Measurements from ENCODE around the gene ELK4.

The ELK4 gene, protein sequence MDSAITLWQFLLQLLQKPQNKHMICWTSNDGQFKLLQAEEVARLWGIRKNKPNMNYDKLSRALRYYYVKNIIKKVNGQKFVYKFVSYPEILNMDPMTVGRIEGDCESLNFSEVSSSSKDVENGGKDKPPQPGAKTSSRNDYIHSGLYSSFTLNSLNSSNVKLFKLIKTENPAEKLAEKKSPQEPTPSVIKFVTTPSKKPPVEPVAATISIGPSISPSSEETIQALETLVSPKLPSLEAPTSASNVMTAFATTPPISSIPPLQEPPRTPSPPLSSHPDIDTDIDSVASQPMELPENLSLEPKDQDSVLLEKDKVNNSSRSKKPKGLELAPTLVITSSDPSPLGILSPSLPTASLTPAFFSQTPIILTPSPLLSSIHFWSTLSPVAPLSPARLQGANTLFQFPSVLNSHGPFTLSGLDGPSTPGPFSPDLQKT

GRCh38 chr1:205631768-205632668, at the start of gene ELK4:
Gene ELK4 (minus strand): TSS chr1:205632011. CDS start chr1:205623882, 8,129 bp downstream.
- CTCF ChIA-PET, result interaction anchor here (0.6 to 7.2 kb wide), 18 partner anchors 9 to 283 kb away, joined by 3 to 234 read pairs (median 5); no protein-coding TSS in a partner anchor
- H3K4me3 Mint-ChIP-seq, result peak within 1 kb of the TSS; percentile 87
- no peaks in the 10 kb centered on the region for H3K9me3 Mint-ChIP-seq
- peak; percentile 100 for DNase-seq
- H3K27me3 Mint-ChIP-seq, result peaks cover 5% of the 10 kb centered on the region
- H3K4me1 Mint-ChIP-seq, result peaks cover 52% of the 10 kb centered on the region
- peak within 1 kb of the TSS; percentile 97 for H3K27ac Mint-ChIP-seq
- peaks cover 26% of the 10 kb centered on the region for H3K36me3 Mint-ChIP-seq

DNA sequence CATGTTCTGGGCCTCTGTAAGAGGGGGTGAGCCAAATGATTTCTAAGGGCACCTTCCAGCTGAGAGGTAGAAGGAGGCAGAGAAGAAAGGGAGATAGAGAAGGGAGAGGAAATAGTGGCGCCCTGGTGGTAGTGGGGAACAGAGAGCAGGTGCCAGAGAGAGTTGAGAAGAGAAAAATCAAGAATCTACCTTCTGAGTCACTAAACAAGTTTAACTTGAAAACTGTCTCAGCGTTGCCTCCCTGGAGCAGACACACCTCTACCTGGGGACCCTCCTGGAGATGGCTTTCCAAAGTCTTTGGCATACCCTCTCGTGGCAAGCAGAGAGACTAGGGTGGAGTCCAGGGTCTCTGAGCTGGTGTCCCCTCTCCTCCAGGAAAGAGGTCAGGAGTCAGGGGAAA, 49.6 kb upstream of the ELK4 start:
- DNase-seq, result no peak
- CTCF ChIA-PET, result interaction anchor here (0.6 to 1.2 kb wide), 2 partner anchors 90 to 108 kb away, joined by 3 read pairs; no protein-coding TSS in a partner anchor
- Mint-ChIP-seq H3K9me3 (no peaks in the 10 kb centered on the region), H3K36me3 (no peaks in the 10 kb centered on the region), H3K27ac (no peak overlapping the region), H3K27me3 (peaks cover 50% of the 10 kb centered on the region), H3K4me3 (no peak overlapping the region), H3K4me1 (peaks cover 11% of the 10 kb centered on the region)

- H3K27me3 Mint-ChIP-seq, result peaks cover 60% of the 10 kb centered on the region
- H3K4me1 Mint-ChIP-seq, result peaks cover 11% of the 10 kb centered on the region
- peak within 1 kb of the TSS; percentile 70 for H3K4me3 Mint-ChIP-seq
- H3K36me3 Mint-ChIP-seq, result no peaks in the 10 kb centered on the region
- H3K9me3 Mint-ChIP-seq, result no peaks in the 10 kb centered on the region
- DNase-seq, result peak; percentile 53
- CTCF ChIA-PET, result interaction anchor here (1.2 to 3.4 kb wide), 2 partner anchors 21 to 89 kb away, joined by 3 to 28 read pairs; no protein-coding TSS in a partner anchor
- no peak within 1 kb of the TSS for H3K27ac Mint-ChIP-seq
Observed at GRCh38 chr1:205680073-205680851, 48.5 kb upstream of the ELK4 start, which contains the start of gene SLC45A3. Gene SLC45A3 (minus strand): TSS chr1:205680509. CDS start chr1:205664656, 15,853 bp downstream.

GRCh38 chr1:205678286-205679111, 46.7 kb upstream of the ELK4 start:
- Mint-ChIP-seq H3K4me1 (peaks cover 11% of the 10 kb centered on the region), H3K36me3 (no peaks in the 10 kb centered on the region), H3K27me3 (peaks cover 60% of the 10 kb centered on the region), H3K4me3 (no peak overlapping the region), H3K9me3 (no peaks in the 10 kb centered on the region), H3K27ac (no peak overlapping the region)
- DNase-seq, result no peak
- CTCF ChIA-PET, result interaction anchor here (0.7 to 3.4 kb wide), 7 partner anchors 19 to 299 kb away, joined by 3 to 28 read pairs (median 3); no protein-coding TSS in a partner anchor

GRCh38 chr1:205677167-205677566, 45.4 kb upstream of the ELK4 start:
- no peak for DNase-seq
- Mint-ChIP-seq H3K4me3 (no peak overlapping the region), H3K27me3 (peaks cover 64% of the 10 kb centered on the region), H3K36me3 (no peaks in the 10 kb centered on the region), H3K27ac (no peak overlapping the region), H3K9me3 (no peaks in the 10 kb centered on the region), H3K4me1 (peaks cover 14% of the 10 kb centered on the region)
- CTCF ChIA-PET, result interaction anchor here (1.0 to 3.4 kb wide), 4 partner anchors 18 to 153 kb away, joined by 3 to 28 read pairs (median 8); no protein-coding TSS in a partner anchor

DNA sequence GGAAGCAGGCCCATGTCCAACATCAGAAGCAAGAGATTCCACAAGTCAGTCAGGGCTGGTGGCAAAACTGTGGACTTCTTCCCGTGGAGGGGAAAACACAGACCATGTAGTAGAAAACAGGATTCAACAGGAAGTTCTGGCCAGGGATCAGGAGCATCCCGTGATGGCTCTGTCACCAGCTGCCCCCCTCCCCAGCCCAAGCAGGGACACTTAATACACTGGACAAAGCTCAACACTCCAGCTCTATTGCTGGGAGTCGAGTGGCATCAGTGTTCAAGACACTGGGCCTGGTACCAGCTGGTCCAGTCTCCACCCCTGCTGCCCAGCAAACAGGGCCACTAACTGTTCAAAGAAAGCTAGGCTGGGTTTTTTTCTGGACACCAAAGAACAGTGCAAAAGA, 44.8 kb upstream of the ELK4 start:
- Mint-ChIP-seq H3K4me1 (peaks cover 14% of the 10 kb centered on the region), H3K27me3 (peaks cover 64% of the 10 kb centered on the region), H3K36me3 (no peaks in the 10 kb centered on the region), H3K27ac (no peak overlapping the region), H3K4me3 (no peak overlapping the region), H3K9me3 (no peaks in the 10 kb centered on the region)
- no peak for DNase-seq
- CTCF ChIA-PET, result interaction anchor here (1.2 to 3.4 kb wide), 3 partner anchors 17 to 152 kb away, joined by 3 to 28 read pairs (median 12); no protein-coding TSS in a partner anchor

GRCh38 chr1:205676002-205676401, 44.2 kb upstream of the ELK4 start:
- no peak overlapping the region for H3K4me3 Mint-ChIP-seq
- no peak overlapping the region for H3K27ac Mint-ChIP-seq
- H3K9me3 Mint-ChIP-seq, result no peaks in the 10 kb centered on the region
- no peak for DNase-seq
- H3K4me1 Mint-ChIP-seq, result peaks cover 14% of the 10 kb centered on the region
- H3K27me3 Mint-ChIP-seq, result peaks cover 58% of the 10 kb centered on the region
- CTCF ChIA-PET, result interaction anchor here (1.9 kb wide), 1 partner anchor 18 kb away, joined by 12 read pairs; no protein-coding TSS in a partner anchor
- no peaks in the 10 kb centered on the region for H3K36me3 Mint-ChIP-seq

DNA sequence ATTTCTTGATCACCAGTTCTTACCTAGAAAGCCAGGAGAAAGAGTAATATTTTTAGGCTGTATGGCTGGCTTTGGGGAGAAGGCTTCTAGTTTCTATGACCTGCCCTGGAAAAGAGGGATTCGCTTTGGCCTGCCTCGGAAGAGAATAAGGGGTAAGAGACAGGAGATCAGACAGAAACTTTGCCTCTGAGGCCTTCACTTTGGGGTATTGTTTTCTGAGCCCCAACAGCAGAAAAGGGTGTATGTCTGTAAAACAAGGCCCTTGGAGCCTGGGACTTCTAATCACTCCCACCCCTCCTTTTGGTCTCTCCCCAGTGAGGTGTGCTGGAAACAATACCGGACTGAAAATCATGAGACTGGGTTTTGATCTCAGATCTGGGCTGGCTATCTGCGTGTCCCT, 43.4 kb upstream of the ELK4 start:
- Mint-ChIP-seq H3K27me3 (peaks cover 55% of the 10 kb centered on the region), H3K4me3 (no peak overlapping the region), H3K4me1 (peaks cover 11% of the 10 kb centered on the region), H3K27ac (no peak overlapping the region), H3K36me3 (no peaks in the 10 kb centered on the region), H3K9me3 (no peaks in the 10 kb centered on the region)
- CTCF ChIA-PET, result interaction anchor here (1.9 kb wide), 1 partner anchor 17 kb away, joined by 12 read pairs; no protein-coding TSS in a partner anchor
- no peak for DNase-seq

GRCh38 chr1:205672970-205673369, 41.2 kb upstream of the ELK4 start:
- H3K27ac Mint-ChIP-seq, result no peak overlapping the region
- H3K9me3 Mint-ChIP-seq, result no peaks in the 10 kb centered on the region
- no peaks in the 10 kb centered on the region for H3K36me3 Mint-ChIP-seq
- no peak overlapping the region for H3K4me3 Mint-ChIP-seq
- no peak for DNase-seq
- H3K4me1 Mint-ChIP-seq, result peaks cover 3% of the 10 kb centered on the region
- CTCF ChIA-PET, result interaction anchor here (1.0 kb wide), 1 partner anchor 15 kb away, joined by 8 read pairs; no protein-coding TSS in a partner anchor
- peaks cover 64% of the 10 kb centered on the region for H3K27me3 Mint-ChIP-seq

GRCh38 chr1:205672395-205672889, 40.6 kb upstream of the ELK4 start:
- Mint-ChIP-seq H3K4me3 (no peak overlapping the region), H3K9me3 (no peaks in the 10 kb centered on the region), H3K27me3 (peaks cover 69% of the 10 kb centered on the region), H3K4me1 (peaks cover 3% of the 10 kb centered on the region), H3K36me3 (no peaks in the 10 kb centered on the region), H3K27ac (no peak overlapping the region)
- DNase-seq, result no peak
- CTCF ChIA-PET, result interaction anchor here (1.0 kb wide), 1 partner anchor 14 kb away, joined by 8 read pairs; no protein-coding TSS in a partner anchor

- CTCF ChIA-PET, result interaction anchor here (0.8 to 1.3 kb wide), 4 partner anchors 11 to 134 kb away, joined by 3 to 5 read pairs (median 3); no protein-coding TSS in a partner anchor
- Mint-ChIP-seq H3K9me3 (no peaks in the 10 kb centered on the region), H3K4me1 (peaks cover 3% of the 10 kb centered on the region), H3K27me3 (peaks cover 69% of the 10 kb centered on the region), H3K36me3 (no peaks in the 10 kb centered on the region), H3K27ac (no peak overlapping the region), H3K4me3 (no peak overlapping the region)
- no peak for DNase-seq
Observed at GRCh38 chr1:205670611-205671430, 39.0 kb upstream of the ELK4 start.

GRCh38 chr1:205670150-205670446, 38.3 kb upstream of the ELK4 start:
- no peak overlapping the region for H3K4me3 Mint-ChIP-seq
- CTCF ChIA-PET, result interaction anchor here (0.8 to 3.6 kb wide), 3 partner anchors 12 to 135 kb away, joined by 3 to 29 read pairs (median 3); no protein-coding TSS in a partner anchor
- H3K27me3 Mint-ChIP-seq, result peaks cover 69% of the 10 kb centered on the region
- no peaks in the 10 kb centered on the region for H3K36me3 Mint-ChIP-seq
- H3K27ac Mint-ChIP-seq, result no peak overlapping the region
- no peaks in the 10 kb centered on the region for H3K9me3 Mint-ChIP-seq
- no peak for DNase-seq
- H3K4me1 Mint-ChIP-seq, result peaks cover 3% of the 10 kb centered on the region
